ENCODE results near the gene DMBX1. TPM values are rescaled to one million over a fixed set of nuclear protein-coding genes. Genes with fewer than 3 reads are reported as not detected.

DMBX1 gene
- total and polyA plus RNA-seq, 2 donors (not counting 1 experiment from before 2014, with no cell fraction given): not detected

GRCh38 chr1:46474570-46474969, 15.1 kb upstream of the DMBX1 start:
- H3K4me2 ChIP-seq (replicated peaks; ENCODE audit: low read depth, low read length, poor library complexity, severe bottlenecking): no peak overlapping the region
- no peaks in the 10 kb centered on the region for H3K9me3 ChIP-seq (ENCODE audit: control extremely low read depth in 1 of 3, control insufficient read depth in 2 of 3, insufficient read depth in 1 of 3, low read length in 2 of 3)
- H3K4me3 ChIP-seq (ENCODE audit: control extremely low read depth in 1 of 5, extremely low read depth in 1 of 5, insufficient read depth in 1 of 5, low read depth in 2 of 5, low read length in 4 of 5): no peak overlapping the region
- DNase-seq: no peak
- Mint-ChIP-seq H3K9me3 (ENCODE audit: insufficient read depth) (no peaks in the 10 kb centered on the region), H3K4me3 (no peak overlapping the region), H3K4me1 (peaks cover 43% of the 10 kb centered on the region), H3K27ac (no peak overlapping the region), H3K27me3 (peaks cover 21% of the 10 kb centered on the region)
- ATAC-seq (ENCODE audit: low read depth): no peak
- intact Hi-C loops (cut with micrococcal nuclease): no loop called here
- H3K27ac ChIP-seq (ENCODE audit: low read length in 2 of 2): no peak overlapping the region
- ChIA-PET POLR2A (no interaction called here), CTCF (no interaction called here)
- peaks cover 11 to 13% of the 10 kb centered on the region in 2 donors for H3K4me1 ChIP-seq (ENCODE audit: control insufficient read depth in 2 of 2, insufficient read depth in 2 of 2, low read length in 2 of 2)
- WGBS (ENCODE audit: insufficient coverage): 51% methylated on average over 16 of the region's 20 CpGs
- no peak overlapping the region for H3K9ac ChIP-seq (ENCODE audit: low read length)
- H3K79me2 ChIP-seq (ENCODE audit: control insufficient read depth, insufficient read depth, low read length): no peaks in the 10 kb centered on the region
- no peaks in the 10 kb centered on the region for H3K36me3 ChIP-seq (replicated peaks in 1 of 2; ENCODE audit: control extremely low read depth in 1 of 2, control insufficient read depth in 1 of 2, extremely low read depth in 1 of 2, insufficient read depth in 2 of 2, low read length in 1 of 2)
- H3K27me3 ChIP-seq (replicated peaks in 1 of 4; ENCODE audit: control extremely low read depth in 1 of 4, control insufficient read depth in 3 of 4, insufficient read depth in 4 of 4, low read length in 3 of 4): peaks cover 0 to 12% (median 3%) of the 10 kb centered on the region in 4 experiments
- no peaks in the 10 kb centered on the region for H4K20me1 ChIP-seq (ENCODE audit: control insufficient read depth, insufficient read depth, low read length, poor library complexity, severe bottlenecking)
- no peak overlapping the region for H2AFZ ChIP-seq (ENCODE audit: insufficient read depth, low read depth, low read length, poor library complexity, severe bottlenecking)
- no peak for TF ChIP-seq EZH2 (IDR thresholded peaks at IDR 0.05; ENCODE audit: borderline replicate concordance, insufficient read depth, low read depth, low read length, poor library complexity, severe bottlenecking)
- TF ChIP-seq CTCF (IDR thresholded peaks at IDR 0.05): no peak

- ATAC-seq (ENCODE audit: low read depth): no peak
- Histone ChIP-seq H3K79me2 (ENCODE audit: control insufficient read depth, insufficient read depth, low read length) (no peaks in the 10 kb centered on the region), H3K4me1 (ENCODE audit: control insufficient read depth in 2 of 2, insufficient read depth in 2 of 2, low read length in 2 of 2) (peaks cover 11 to 13% of the 10 kb centered on the region in 2 donors), H3K4me3 (ENCODE audit: control extremely low read depth in 1 of 5, extremely low read depth in 1 of 5, insufficient read depth in 1 of 5, low read depth in 2 of 5, low read length in 4 of 5) (no peak overlapping the region), H3K36me3 (replicated peaks in 1 of 2; ENCODE audit: control extremely low read depth in 1 of 2, control insufficient read depth in 1 of 2, extremely low read depth in 1 of 2, insufficient read depth in 2 of 2, low read length in 1 of 2) (no peaks in the 10 kb centered on the region), H3K4me2 (replicated peaks; ENCODE audit: low read depth, low read length, poor library complexity, severe bottlenecking) (peak overlapping the region; percentile 15), H4K20me1 (ENCODE audit: control insufficient read depth, insufficient read depth, low read length, poor library complexity, severe bottlenecking) (no peaks in the 10 kb centered on the region), H3K9ac (ENCODE audit: low read length) (no peak overlapping the region), H3K9me3 (ENCODE audit: control extremely low read depth in 1 of 3, control insufficient read depth in 2 of 3, insufficient read depth in 1 of 3, low read length in 2 of 3) (no peaks in the 10 kb centered on the region), H3K27ac (ENCODE audit: low read length in 2 of 2) (no peak overlapping the region), H3K27me3 (replicated peaks in 1 of 4; ENCODE audit: control extremely low read depth in 1 of 4, control insufficient read depth in 3 of 4, insufficient read depth in 4 of 4, low read length in 3 of 4) (peaks cover 0 to 12% (median 4%) of the 10 kb centered on the region in 4 experiments), H2AFZ (ENCODE audit: insufficient read depth, low read depth, low read length, poor library complexity, severe bottlenecking) (no peak overlapping the region)
- POLR2A ChIA-PET: no interaction called here
- no peak for DNase-seq
- 88% methylated on average over 2 of the region's 2 CpGs for WGBS (ENCODE audit: insufficient coverage)
- CTCF ChIA-PET: interaction anchor here (0.7 to 2.5 kb wide), 7 partner anchors 18 to 248 kb away, joined by 3 to 14 read pairs (median 4); no protein-coding TSS in a partner anchor
- intact Hi-C loops (cut with micrococcal nuclease): loop anchor here (2.0 kb wide), 1 partner anchor 52 kb away; no protein-coding TSS in a partner anchor
- peaks cover 25% of the 10 kb centered on the region for H3K27me3 Mint-ChIP-seq
- H3K27ac Mint-ChIP-seq: no peak overlapping the region
- no peaks in the 10 kb centered on the region for H3K9me3 Mint-ChIP-seq (ENCODE audit: insufficient read depth)
- H3K4me1 Mint-ChIP-seq: peaks cover 43% of the 10 kb centered on the region
- no peak overlapping the region for H3K4me3 Mint-ChIP-seq
- TF ChIP-seq CTCF (IDR thresholded peaks at IDR 0.05) (no peak), EZH2 (IDR thresholded peaks at IDR 0.05; ENCODE audit: borderline replicate concordance, insufficient read depth, low read depth, low read length, poor library complexity, severe bottlenecking) (no peak)
Measured at GRCh38 chr1:46476673-46477072, 13.0 kb upstream of the DMBX1 start.
